Measurements from ENCODE around the gene SLC2A9. TPM values are rescaled to one million over a fixed set of nuclear protein-coding genes. Genes with fewer than 3 reads are reported as not detected.
"Not testable (repeated sequence)": the region's sequence is repeated elsewhere in the genome, so short reads cannot be mapped to it uniquely, and the experiment has no call there.

The SLC2A9 gene
- total RNA-seq, 3 donors from 2014 or later = 6.2 to 10.7 (median 9.5) TPM

- Histone ChIP-seq H3K4me3 (no peak overlapping the region), H3K27me3 (no peaks in the 10 kb centered on the region), H3K36me3 (no peaks in the 10 kb centered on the region), H3K27ac (no peak overlapping the region), H3K9me3 (no peaks in the 10 kb centered on the region), H3K4me1 (no peaks in the 10 kb centered on the region)
- DNase-seq (ENCODE audit: low spot score in 2 of 2) = no peak
- TF ChIP-seq CTCF (IDR thresholded peaks at IDR 0.05) (no peak), POLR2AphosphoS5 (IDR thresholded peaks at IDR 0.05) (no peak), POLR2A (IDR thresholded peaks at IDR 0.05) (no peak)
- intact Hi-C loops (cut with DNase I; ENCODE audit: low total_unique reads) = no loop called here
These were observed 120.0 kb downstream of the SLC2A9 start for GRCh38 chr4:9901257-9901656.

GRCh38 chr4:9900633-9901032, 120.7 kb downstream of the SLC2A9 start:
- H3K36me3 ChIP-seq; H3K4me3 ChIP-seq; H3K27me3 ChIP-seq; intact Hi-C loops (cut with DNase I; ENCODE audit: low total_unique reads); H3K9me3 ChIP-seq; DNase-seq (ENCODE audit: low spot score in 2 of 2); H3K27ac ChIP-seq; H3K4me1 ChIP-seq: not testable (repeated sequence)

GRCh38 chr4:9899306-9900055, 121.8 kb downstream of the SLC2A9 start:
- intact Hi-C loops (cut with DNase I; ENCODE audit: low total_unique reads) = no loop called here
- H3K4me3 ChIP-seq = no peak overlapping the region
- no peaks in the 10 kb centered on the region for H3K36me3 ChIP-seq
- H3K27me3 ChIP-seq = no peaks in the 10 kb centered on the region
- DNase-seq (ENCODE audit: low spot score in 2 of 2) = no peak
- H3K27ac ChIP-seq = no peak overlapping the region
- no peaks in the 10 kb centered on the region for H3K9me3 ChIP-seq
- TF ChIP-seq POLR2A (IDR thresholded peaks at IDR 0.05) = no peak
- no peak for TF ChIP-seq POLR2AphosphoS5 (IDR thresholded peaks at IDR 0.05)
- TF ChIP-seq CTCF (IDR thresholded peaks at IDR 0.05) = no peak
- H3K4me1 ChIP-seq = no peaks in the 10 kb centered on the region

GRCh38 chr4:9898596-9899305, 122.5 kb downstream of the SLC2A9 start:
- Histone ChIP-seq H3K4me3 (no peak overlapping the region), H3K9me3 (no peaks in the 10 kb centered on the region), H3K4me1 (no peaks in the 10 kb centered on the region), H3K36me3 (no peaks in the 10 kb centered on the region), H3K27me3 (no peaks in the 10 kb centered on the region), H3K27ac (no peak overlapping the region)
- no peak for DNase-seq (ENCODE audit: low spot score in 2 of 2)
- TF ChIP-seq POLR2AphosphoS5 (IDR thresholded peaks at IDR 0.05) (no peak), CTCF (IDR thresholded peaks at IDR 0.05) (no peak), POLR2A (IDR thresholded peaks at IDR 0.05) (no peak)
- intact Hi-C loops (cut with DNase I; ENCODE audit: low total_unique reads) = no loop called here

GRCh38 chr4:9895333-9895705, 126.0 kb downstream of the SLC2A9 start:
- no peak for TF ChIP-seq POLR2A (IDR thresholded peaks at IDR 0.05)
- no peak for TF ChIP-seq POLR2AphosphoS5 (IDR thresholded peaks at IDR 0.05)
- TF ChIP-seq CTCF (IDR thresholded peaks at IDR 0.05) = no peak
- Histone ChIP-seq H3K9me3 (no peaks in the 10 kb centered on the region), H3K27me3 (no peaks in the 10 kb centered on the region), H3K4me3 (no peak overlapping the region), H3K27ac (no peak overlapping the region), H3K4me1 (no peaks in the 10 kb centered on the region), H3K36me3 (no peaks in the 10 kb centered on the region)
- DNase-seq (ENCODE audit: low spot score in 2 of 2) = no peak
- intact Hi-C loops (cut with DNase I; ENCODE audit: low total_unique reads) = no loop called here
